Vagina (tissue), 2 donors: ENCODE data around the gene CERK.

ENCODE experiments used
- POLR2A ChIP-seq, 2 donors: fragments of 450-650 bp; IDR thresholded peaks; one replicate each; pipeline ENCODE4 v1.6.1; 2017; ENCODE audit warnings: antibody characterized with exemption in 2 of 2, mild to moderate bottlenecking in 2 of 2, moderate library complexity in 2 of 2
- TF ChIP-seq, protein P1 (sequence below), 3 experiments: fragments of 450-650 bp in 2 of 3; fragments of 200-600 bp in 1 of 3; sonication (generic) in 1 of 3; IDR thresholded peaks; one replicate each; pipeline ENCODE4 v1.5.1; 2017 to 2019; ENCODE audit warnings: antibody characterized with exemption in 3 of 3, mild to moderate bottlenecking in 2 of 3, moderate library complexity in 2 of 3

DNA sequence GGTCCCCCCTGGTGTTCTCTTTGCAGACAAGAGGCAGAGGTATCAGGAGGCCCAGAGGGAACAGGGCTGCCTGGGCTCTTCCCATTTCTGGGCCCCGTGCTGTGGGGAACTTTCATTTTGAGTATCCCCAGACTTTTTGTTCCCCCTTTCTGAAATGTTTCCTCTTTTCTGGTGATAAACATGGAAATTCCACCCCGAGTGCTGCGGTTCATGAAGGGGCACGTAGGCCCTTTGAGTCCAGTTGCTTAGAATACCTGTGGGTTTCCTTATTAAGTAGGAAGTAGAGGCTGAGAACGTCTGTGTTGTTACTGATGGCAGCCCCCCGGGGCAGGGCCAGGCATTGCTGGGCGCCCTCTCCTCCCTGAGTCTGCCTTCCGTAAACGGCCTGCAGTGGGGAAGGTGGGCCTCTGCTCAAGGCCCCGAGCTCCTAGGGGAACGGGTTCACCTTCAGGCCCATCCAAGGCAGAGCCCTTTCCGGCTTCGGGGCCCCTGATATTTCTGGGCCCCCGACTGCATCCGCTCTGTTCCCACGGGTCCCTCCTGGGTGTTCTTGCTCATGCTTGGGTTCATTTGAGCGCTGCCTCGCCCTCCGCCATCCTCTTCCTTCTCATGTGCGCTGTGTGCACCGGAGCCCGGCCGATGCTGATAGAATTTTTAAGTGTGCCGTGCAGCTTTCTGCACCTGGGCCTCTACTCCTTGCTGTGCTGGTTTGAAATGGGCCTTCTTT, 36.4 kb upstream of the CERK start:
- TF ChIP-seq, protein P1, sequence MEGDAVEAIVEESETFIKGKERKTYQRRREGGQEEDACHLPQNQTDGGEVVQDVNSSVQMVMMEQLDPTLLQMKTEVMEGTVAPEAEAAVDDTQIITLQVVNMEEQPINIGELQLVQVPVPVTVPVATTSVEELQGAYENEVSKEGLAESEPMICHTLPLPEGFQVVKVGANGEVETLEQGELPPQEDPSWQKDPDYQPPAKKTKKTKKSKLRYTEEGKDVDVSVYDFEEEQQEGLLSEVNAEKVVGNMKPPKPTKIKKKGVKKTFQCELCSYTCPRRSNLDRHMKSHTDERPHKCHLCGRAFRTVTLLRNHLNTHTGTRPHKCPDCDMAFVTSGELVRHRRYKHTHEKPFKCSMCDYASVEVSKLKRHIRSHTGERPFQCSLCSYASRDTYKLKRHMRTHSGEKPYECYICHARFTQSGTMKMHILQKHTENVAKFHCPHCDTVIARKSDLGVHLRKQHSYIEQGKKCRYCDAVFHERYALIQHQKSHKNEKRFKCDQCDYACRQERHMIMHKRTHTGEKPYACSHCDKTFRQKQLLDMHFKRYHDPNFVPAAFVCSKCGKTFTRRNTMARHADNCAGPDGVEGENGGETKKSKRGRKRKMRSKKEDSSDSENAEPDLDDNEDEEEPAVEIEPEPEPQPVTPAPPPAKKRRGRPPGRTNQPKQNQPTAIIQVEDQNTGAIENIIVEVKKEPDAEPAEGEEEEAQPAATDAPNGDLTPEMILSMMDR (IDR thresholded peaks at IDR 0.05), result no peak
- TF ChIP-seq POLR2A (IDR thresholded peaks at IDR 0.05), result no peak
